Breast epithelium (tissue), 4 donors: ENCODE measurements around the gene KCNK7. TPM values are rescaled to one million over a fixed set of nuclear protein-coding genes. Genes with fewer than 3 reads are reported as not detected.

ENCODE experiments used
- DNase-seq, 2 donors: peaks; one replicate each; pipeline ENCODE4 v3.0.0-alpha.2; 2019; ENCODE audit warnings: low spot score in 2 of 2
- H3K27ac ChIP-seq, 2 donors: fragments of 200-600 bp; sonication (generic) in 1 of 2; one replicate each; pipeline ENCODE4 v1.5.1; 2016 to 2019; ENCODE audit warnings: mild to moderate bottlenecking in 1 of 2
- H3K27me3 ChIP-seq, 2 donors: fragments of 200-600 bp; sonication (generic) in 1 of 2; one replicate each; pipeline versions ENCODE4 v1.5.1 to v1.6.0; 2017 to 2019; ENCODE audit warnings: control low read depth in 1 of 2, mild to moderate bottlenecking in 1 of 2
- H3K36me3 ChIP-seq: fragments of 200-600 bp; one replicate; pipeline ENCODE4 v1.5.1; 2019
- H3K4me1 ChIP-seq, 2 donors: fragments of 200-600 bp; sonication (generic); one replicate each; pipeline ENCODE4 v1.5.1; 2016 to 2019; ENCODE audit warnings: control low read depth in 1 of 2
- H3K4me3 ChIP-seq, 3 donors: fragments of 200-600 bp; sonication (generic); 1 replicate in 2 of 3; 2 replicates in 1 of 3; pipeline ENCODE4 v1.5.1; 2016 to 2019; ENCODE audit warnings: mild to moderate bottlenecking in 3 of 3, moderate library complexity in 2 of 3
- H3K9me3 ChIP-seq, 2 donors: fragments of 200-600 bp; sonication (generic) in 1 of 2; one replicate each; pipeline ENCODE4 v1.5.1; 2016 to 2019; ENCODE audit warnings: control low read depth in 1 of 2
- POLR2A ChIP-seq: fragments of 450-650 bp; IDR thresholded peaks from one replicate; pipeline ENCODE4 v1.6.1; 2016; ENCODE audit warnings: antibody characterized with exemption, mild to moderate bottlenecking, moderate library complexity
- POLR2AphosphoS5 ChIP-seq, 3 donors: sonication (generic); formaldehyde crosslinking; IDR thresholded peaks; one replicate each; pipeline ENCODE4 v1.6.1; 2017; ENCODE audit warnings: antibody characterized with exemption in 3 of 3
- intact Hi-C: fragments of 100-400 bp; cut with DNase I; formaldehyde crosslinking; loops from one replicate; pipeline ENCODE4 v1.15.1; 2023; ENCODE audit warnings: low total_unique reads
- total RNA-seq, 3 donors: library from RNA; depleted of rRNA; stranded (reverse); fragments of >200 nt; gene quantifications; one replicate each; pipeline ENCODE4 v1.1.0, GENCODE V29; 2016
- TF ChIP-seq, protein P1 (sequence below), 3 donors: fragments of 450-650 bp; IDR thresholded peaks; one replicate each; pipeline ENCODE4 v1.5.1; 2016 to 2017; ENCODE audit warnings: antibody characterized with exemption in 3 of 3, mild to moderate bottlenecking in 3 of 3, moderate library complexity in 3 of 3

Gene KCNK7
- total RNA-seq, 3 donors from 2014 or later, result 0.33 to 2.2 (median 0.80) TPM

DNA sequence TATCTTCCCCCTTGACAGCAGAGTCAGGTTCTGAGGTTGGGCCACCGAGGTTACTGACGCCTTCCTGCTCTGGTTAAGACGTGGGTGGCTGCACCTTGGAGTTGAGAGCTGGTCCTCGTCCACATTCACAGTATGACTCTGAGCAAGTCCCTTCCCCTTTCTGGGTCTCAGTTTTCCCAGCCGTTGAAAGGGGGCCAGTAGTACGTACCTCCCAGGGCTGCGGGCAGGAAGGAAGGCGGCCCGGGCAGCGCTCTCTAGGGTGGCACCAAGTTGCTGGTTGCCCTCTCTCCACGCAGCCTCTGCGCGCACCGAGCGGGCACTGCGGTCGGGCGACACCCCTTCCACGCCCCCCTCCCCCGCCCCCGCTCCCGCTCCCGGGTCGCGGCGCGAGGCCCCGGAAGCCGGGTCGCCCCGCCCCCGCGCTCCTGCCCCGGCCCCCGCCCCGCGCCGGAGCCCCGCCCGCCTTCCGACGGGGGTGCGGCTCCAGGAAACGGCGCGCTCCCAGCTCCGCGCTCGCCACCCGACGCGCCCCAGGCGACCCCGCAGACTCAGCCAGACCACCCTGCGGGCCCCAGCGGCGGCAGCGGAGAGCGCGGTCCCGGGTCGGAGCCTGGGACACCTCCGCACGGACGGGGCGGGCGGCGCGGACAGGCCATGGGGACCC lies 19.9 kb downstream of the KCNK7 start, which contains the start of gene EHBP1L1:
Gene EHBP1L1, plus strand, starts transcription at position 486 of the 664 bp plus-strand sequence. CDS start 250 bp downstream, outside the sequence.
- Histone ChIP-seq H3K4me1 (peaks cover 37 to 38% of the 10 kb centered on the region in 2 donors), H3K27me3 (no peaks in the 10 kb centered on the region), H3K4me3 (peak within 1 kb of the TSS; percentile 60 to 91 (median 75)), H3K9me3 (no peaks in the 10 kb centered on the region), H3K36me3 (no peaks in the 10 kb centered on the region), H3K27ac (peak within 1 kb of the TSS; percentile 96 to 97)
- DNase-seq, result no peak
- TF ChIP-seq POLR2AphosphoS5 (IDR thresholded peaks at IDR 0.05) (peak in 1 of 3 donors; percentile 10), POLR2A (no peak)
- TF ChIP-seq, protein P1, sequence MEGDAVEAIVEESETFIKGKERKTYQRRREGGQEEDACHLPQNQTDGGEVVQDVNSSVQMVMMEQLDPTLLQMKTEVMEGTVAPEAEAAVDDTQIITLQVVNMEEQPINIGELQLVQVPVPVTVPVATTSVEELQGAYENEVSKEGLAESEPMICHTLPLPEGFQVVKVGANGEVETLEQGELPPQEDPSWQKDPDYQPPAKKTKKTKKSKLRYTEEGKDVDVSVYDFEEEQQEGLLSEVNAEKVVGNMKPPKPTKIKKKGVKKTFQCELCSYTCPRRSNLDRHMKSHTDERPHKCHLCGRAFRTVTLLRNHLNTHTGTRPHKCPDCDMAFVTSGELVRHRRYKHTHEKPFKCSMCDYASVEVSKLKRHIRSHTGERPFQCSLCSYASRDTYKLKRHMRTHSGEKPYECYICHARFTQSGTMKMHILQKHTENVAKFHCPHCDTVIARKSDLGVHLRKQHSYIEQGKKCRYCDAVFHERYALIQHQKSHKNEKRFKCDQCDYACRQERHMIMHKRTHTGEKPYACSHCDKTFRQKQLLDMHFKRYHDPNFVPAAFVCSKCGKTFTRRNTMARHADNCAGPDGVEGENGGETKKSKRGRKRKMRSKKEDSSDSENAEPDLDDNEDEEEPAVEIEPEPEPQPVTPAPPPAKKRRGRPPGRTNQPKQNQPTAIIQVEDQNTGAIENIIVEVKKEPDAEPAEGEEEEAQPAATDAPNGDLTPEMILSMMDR (IDR thresholded peaks at IDR 0.05), result no peak
- intact Hi-C loops, result loop anchor here (5.0 kb wide), 1 partner anchor 37 kb away; the partner anchor contains the start of gene MAP3K11

DNA sequence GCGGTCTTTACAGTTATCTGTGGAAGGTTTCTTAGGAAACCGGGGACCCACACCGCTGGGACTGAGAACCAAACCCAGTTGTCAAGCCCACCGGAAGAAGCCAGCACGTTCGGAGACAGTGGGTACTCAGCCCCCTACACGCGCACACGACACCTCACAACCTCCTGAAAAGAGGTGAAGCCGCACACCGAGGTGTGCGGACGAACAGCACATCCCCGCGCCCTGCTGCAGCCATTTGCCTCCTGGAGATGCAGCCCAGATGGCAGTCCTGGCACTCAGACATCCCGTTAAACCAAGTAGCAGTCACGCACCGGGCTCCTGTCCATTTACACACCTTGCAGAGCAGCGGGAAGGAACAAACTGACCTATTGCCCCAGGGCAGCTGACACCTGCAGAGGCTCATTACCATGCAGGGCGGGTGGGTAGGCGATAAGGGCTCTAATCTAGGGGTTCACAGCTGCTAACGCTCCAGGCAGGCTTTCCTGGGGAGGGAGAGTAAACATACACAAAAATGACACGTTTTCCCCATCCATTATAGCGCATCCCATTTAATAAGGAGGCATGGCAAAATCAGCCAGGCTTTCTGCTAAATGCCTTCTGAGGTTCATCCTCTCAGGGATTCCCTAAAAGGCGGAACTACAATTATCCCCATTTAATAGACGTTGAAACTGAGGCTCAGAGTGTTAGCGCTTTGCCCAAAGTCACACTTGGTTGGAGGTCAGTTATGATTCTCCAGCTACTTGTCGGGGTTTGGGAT lies 20.6 kb downstream of the KCNK7 start:
- Histone ChIP-seq H3K4me3 (peak overlapping the region; percentile 60 to 91 (median 75)), H3K27me3 (no peaks in the 10 kb centered on the region), H3K9me3 (no peaks in the 10 kb centered on the region), H3K27ac (peak overlapping the region; percentile 96 to 97), H3K4me1 (peaks cover 38% of the 10 kb centered on the region in 2 donors), H3K36me3 (no peaks in the 10 kb centered on the region)
- intact Hi-C loops, result loop anchor here (5.0 kb wide), 1 partner anchor 37 kb away; the partner anchor contains the start of gene MAP3K11
- TF ChIP-seq, protein P1 (IDR thresholded peaks at IDR 0.05), result no peak
- no peak for TF ChIP-seq POLR2A
- peak in 1 of 3 donors; percentile 10 for TF ChIP-seq POLR2AphosphoS5 (IDR thresholded peaks at IDR 0.05)
- no peak for DNase-seq

- H3K4me1 ChIP-seq, result peaks cover 39 to 40% of the 10 kb centered on the region in 2 donors
- TF ChIP-seq, protein P1 (IDR thresholded peaks at IDR 0.05), result peak; percentile 64 to 79 (median 65)
- TF ChIP-seq POLR2AphosphoS5 (IDR thresholded peaks at IDR 0.05), result peak in 2 of 3 donors; percentile 55 to 89
- no peak for TF ChIP-seq POLR2A
- peak overlapping the region; percentile 96 to 97 for H3K27ac ChIP-seq
- no peaks in the 10 kb centered on the region for H3K27me3 ChIP-seq
- H3K4me3 ChIP-seq, result peak overlapping the region; percentile 60 to 91 (median 75)
- H3K9me3 ChIP-seq, result no peaks in the 10 kb centered on the region
- intact Hi-C loops, result no loop called here
- H3K36me3 ChIP-seq, result no peaks in the 10 kb centered on the region
- DNase-seq, result peak; percentile 74 to 83
Observed at GRCh38 chr11:65574109-65574810, 21.3 kb downstream of the KCNK7 start.

- H3K9me3 ChIP-seq, result no peaks in the 10 kb centered on the region
- H3K36me3 ChIP-seq, result no peaks in the 10 kb centered on the region
- peak overlapping the region; percentile 96 to 97 for H3K27ac ChIP-seq
- no peaks in the 10 kb centered on the region for H3K27me3 ChIP-seq
- intact Hi-C loops, result no loop called here
- H3K4me1 ChIP-seq, result peaks cover 44 to 47% of the 10 kb centered on the region in 2 donors
- H3K4me3 ChIP-seq, result peak overlapping the region; percentile 60 to 91 (median 75)
- TF ChIP-seq POLR2A (no peak), POLR2AphosphoS5 (IDR thresholded peaks at IDR 0.05) (no peak)
- TF ChIP-seq, protein P1 (IDR thresholded peaks at IDR 0.05), result no peak
- no peak for DNase-seq
Observed at GRCh38 chr11:65573391-65574079, 22.1 kb downstream of the KCNK7 start.
